GM23338 (cell line): ENCODE data around the gene ID4. TPM values are rescaled to one million over a fixed set of nuclear protein-coding genes. Genes with fewer than 3 reads are reported as not detected.
"Not testable (repeated sequence)": the region's sequence is repeated elsewhere in the genome, so short reads cannot be mapped to it uniquely, and the experiment has no call there.

Source experiments
- ATAC-seq: fragments of 200-7000 bp; cut with Tn5 transposase; 3 replicates; pipeline ENCODE4 v1.9.1; 2020
- DNase-seq: peaks from one replicate; pipeline ENCODE4 v3.0.0-alpha.2; 2015; ENCODE audit warnings: low spot score
- H2AFZ ChIP-seq: fragments of 200-600 bp; sonication (generic); 2 replicates; pipeline ENCODE4 v1.8.0; 2016; ENCODE audit warnings: antibody characterized with exemption, mild to moderate bottlenecking, moderate library complexity
- H3F3A ChIP-seq: fragments of 200-600 bp; sonication (generic); replicated peaks from 2 replicates; pipeline ENCODE4 v1.8.0; 2017; ENCODE audit warnings: antibody characterized with exemption, mixed run types, low read depth
- H3K27ac ChIP-seq: fragments of 200-600 bp; sonication (generic); 2 replicates; pipeline ENCODE4 v1.6.1; 2016; ENCODE audit warnings: low read depth
- H3K27me3 ChIP-seq: fragments of 200-600 bp; sonication (generic); 2 replicates; pipeline ENCODE4 v1.8.0; 2016; ENCODE audit warnings: mild to moderate bottlenecking, mixed run types, moderate library complexity; ENCODE audit not compliant: insufficient read depth
- H3K36me3 ChIP-seq: fragments of 200-600 bp; sonication (generic); 2 replicates; pipeline ENCODE4 v1.8.0; 2016; ENCODE audit warnings: mild to moderate bottlenecking; ENCODE audit not compliant: insufficient read depth
- H3K4me1 ChIP-seq: fragments of 200-600 bp; sonication (generic); 2 replicates; pipeline ENCODE4 v1.8.0; 2016; ENCODE audit warnings: mild to moderate bottlenecking, moderate library complexity; ENCODE audit not compliant: insufficient read depth
- H3K4me2 ChIP-seq: fragments of 200-600 bp; sonication (generic); 2 replicates; pipeline ENCODE4 v1.7.1; 2017; ENCODE audit warnings: mixed run types
- H3K4me3 ChIP-seq: fragments of 200-600 bp; sonication (generic); 2 replicates; pipeline ENCODE4 v1.6.1; 2016; ENCODE audit warnings: mixed run types
- H3K79me2 ChIP-seq: fragments of 200-600 bp; sonication (generic); replicated peaks from 2 replicates; pipeline ENCODE4 v1.8.0; 2017; ENCODE audit warnings: mild to moderate bottlenecking; ENCODE audit not compliant: insufficient read depth
- H3K9me2 ChIP-seq: fragments of 200-600 bp; sonication (generic); 2 replicates; pipeline ENCODE4 v1.8.0; 2017; ENCODE audit not compliant: insufficient read depth
- H4K20me1 ChIP-seq: fragments of 200-600 bp; sonication (generic); replicated peaks from 2 replicates; pipeline ENCODE4 v1.8.0; 2017; ENCODE audit warnings: mild to moderate bottlenecking; ENCODE audit not compliant: insufficient read depth
- H3K27ac Mint-ChIP-seq: 2 replicates; pipeline ENCODE4 v1.8.0; 2020; ENCODE audit warnings: inconsistent platforms, mild to moderate bottlenecking, moderate library complexity, mixed read lengths
- H3K27me3 Mint-ChIP-seq: 3 replicates; pipeline ENCODE4 v1.8.0; 2022; ENCODE audit warnings: low read depth, mild to moderate bottlenecking, moderate library complexity, mixed read lengths, inconsistent platforms; ENCODE audit not compliant: insufficient read depth, poor library complexity
- H3K36me3 Mint-ChIP-seq: 3 replicates; pipeline ENCODE4 v1.8.0; 2021; ENCODE audit warnings: low read depth, mild to moderate bottlenecking, inconsistent platforms, moderate library complexity, mixed read lengths
- H3K4me1 Mint-ChIP-seq: 3 replicates; pipeline ENCODE4 v1.8.0; 2020; ENCODE audit warnings: mild to moderate bottlenecking, inconsistent platforms, mixed read lengths
- H3K4me3 Mint-ChIP-seq: 3 replicates; pipeline ENCODE4 v1.8.0; 2021; ENCODE audit warnings: moderate library complexity, mild to moderate bottlenecking, inconsistent platforms, mixed read lengths
- H3K9me3 Mint-ChIP-seq: 3 replicates; pipeline ENCODE4 v1.8.0; 2020; ENCODE audit warnings: moderate library complexity, mild to moderate bottlenecking, inconsistent platforms, mixed read lengths
- EZH2 ChIP-seq: fragments of 200-600 bp; sonication (generic); IDR thresholded peaks from one replicate; pipeline ENCODE4 v1.8.0; 2017; ENCODE audit warnings: antibody characterized with exemption, mild to moderate bottlenecking, low read depth; ENCODE audit not compliant: unreplicated experiment
- EZH2phosphoT487 ChIP-seq: fragments of 200-600 bp; sonication (generic); IDR thresholded peaks from one replicate; pipeline ENCODE4 v1.8.1; 2018; ENCODE audit warnings: antibody characterized with exemption; ENCODE audit not compliant: unreplicated experiment
- JUNB ChIP-seq: IDR thresholded peaks from one replicate; pipeline ENCODE4 v1.6.1; 2016; ENCODE audit warnings: antibody characterized with exemption; ENCODE audit not compliant: unreplicated experiment
- NANOG ChIP-seq: IDR thresholded peaks from 2 replicates; pipeline ENCODE4 v1.6.1; 2016; ENCODE audit warnings: antibody characterized with exemption, borderline replicate concordance
- STAT1 ChIP-seq: IDR thresholded peaks from one replicate; pipeline ENCODE4 v1.6.1; 2016; ENCODE audit warnings: antibody characterized with exemption; ENCODE audit not compliant: unreplicated experiment
- polyA plus RNA-seq: library from polyadenylated mRNA; unstranded; fragments of >200 nt; fragmentation: Nextera tagmentation; extraction: Ambion mirVana; gene quantifications from 2 replicates; pipeline ENCODE4 v1.2.1, GENCODE V29; 2016
- total RNA-seq: library from RNA; depleted of rRNA; stranded (reverse); fragments of >200 nt; shearing (Covaris generic); gene quantifications from 2 replicates; pipeline ENCODE4 v1.2.3, GENCODE V29; 2014
- TF ChIP-seq, protein P1 (sequence below): IDR thresholded peaks from one replicate; pipeline ENCODE4 v1.6.1; 2018; ENCODE audit warnings: antibody characterized with exemption; ENCODE audit not compliant: unreplicated experiment
- TF ChIP-seq, protein P2 (sequence below): fragments of 250-450 bp; sonication (Bioruptor Pico); IDR thresholded peaks from 2 replicates; pipeline ENCODE4 v1.5.0; 2020; ENCODE audit warnings: mild to moderate bottlenecking, moderate library complexity

The ID4 gene
- total and polyA plus RNA-seq, 2 experiments from 2014 or later = 3.7 to 7.0 TPM

DNA sequence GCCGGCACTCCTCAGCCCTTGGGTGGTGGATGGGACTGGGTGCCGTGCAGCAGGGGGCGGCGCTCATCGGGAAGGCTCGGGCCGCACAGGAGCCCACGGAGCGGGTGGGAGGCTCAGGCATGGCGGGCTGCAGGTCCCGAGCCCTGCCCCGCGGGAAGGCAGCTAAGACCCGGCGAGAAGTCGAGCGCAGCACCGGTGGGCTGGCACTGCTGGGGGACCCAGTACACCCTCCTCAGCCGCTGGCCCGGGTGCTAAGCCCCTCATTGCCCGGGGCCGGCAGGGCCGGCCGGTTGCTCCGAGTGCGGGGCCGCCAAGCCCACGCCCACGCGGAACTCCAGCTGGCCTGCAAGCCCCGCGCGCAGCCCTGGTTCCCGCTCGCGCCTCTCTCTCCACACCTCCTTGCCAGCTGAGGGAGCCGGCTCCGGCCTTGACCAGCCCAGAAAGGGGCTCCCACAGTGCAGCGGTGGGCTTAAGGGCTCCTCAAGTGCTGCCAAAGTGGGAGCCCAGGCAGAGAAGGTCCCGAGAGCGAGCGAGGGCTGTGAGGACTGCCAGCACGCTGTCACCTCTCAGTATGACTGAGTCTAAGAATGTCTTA, 17.3 kb downstream of the ID4 start:
- not testable (repeated sequence) for H3K27me3 ChIP-seq, H4K20me1 ChIP-seq, ATAC-seq, H3K27me3 Mint-ChIP-seq, H3K36me3 ChIP-seq, H3K36me3 Mint-ChIP-seq, H3K4me3 ChIP-seq, H3K4me3 Mint-ChIP-seq, H3K27ac Mint-ChIP-seq, H3K27ac ChIP-seq, H3F3A ChIP-seq, H3K4me1 Mint-ChIP-seq, H3K9me3 Mint-ChIP-seq, H3K4me2 ChIP-seq, H3K4me1 ChIP-seq, DNase-seq, H3K9me2 ChIP-seq, H3K79me2 ChIP-seq, H2AFZ ChIP-seq

DNA sequence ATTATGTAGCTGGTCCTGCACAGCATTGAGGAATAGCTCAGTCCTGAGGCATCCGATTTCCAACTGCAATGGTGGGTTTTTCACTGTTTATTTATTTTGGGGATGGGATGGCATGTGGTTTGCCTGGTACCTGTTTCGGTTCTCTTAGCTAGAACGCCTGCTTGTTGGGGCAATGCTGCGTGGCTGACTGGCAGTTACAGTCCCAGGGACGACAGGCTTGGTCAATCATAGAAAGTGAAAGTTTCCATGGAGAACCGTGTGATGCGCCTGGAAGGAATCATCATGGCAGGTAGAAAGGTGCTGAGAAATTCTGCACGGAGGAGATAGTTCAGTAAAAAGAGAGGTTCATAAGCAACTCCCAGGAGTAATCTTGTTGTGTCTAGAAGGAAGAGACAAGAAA, 18.4 kb downstream of the ID4 start:
- H3K27me3 Mint-ChIP-seq = peaks cover 2% of the 10 kb centered on the region
- H3K4me3 Mint-ChIP-seq = no peak overlapping the region

DNA sequence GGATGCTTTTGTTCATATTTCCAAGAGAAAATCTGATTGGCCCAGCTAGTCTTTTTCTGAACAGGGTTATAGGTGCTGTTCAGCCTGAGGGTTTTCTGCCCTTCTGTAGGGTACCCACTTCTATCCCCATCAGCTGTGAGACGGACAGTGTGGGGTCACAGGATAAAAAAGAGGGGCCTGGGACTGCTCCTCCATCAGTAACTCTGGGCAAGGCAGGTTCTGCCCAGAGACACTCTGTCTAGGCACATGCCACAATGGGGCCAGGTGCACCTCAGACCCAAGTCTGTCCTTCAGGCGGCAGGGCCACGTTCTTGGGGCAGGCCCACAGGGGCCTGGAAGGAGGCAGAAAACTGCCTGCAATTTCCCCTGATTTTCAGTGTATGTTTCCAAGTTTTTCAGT, 20.0 kb downstream of the ID4 start:
- peaks cover 3% of the 10 kb centered on the region; the same call in 1 of the 3 replicates for H3K9me3 Mint-ChIP-seq
- Histone ChIP-seq H3F3A (no peaks in the 10 kb centered on the region), H3K27me3 (no peaks in the 10 kb centered on the region), H3K27ac (no peak overlapping the region), H3K9me2 (no peaks in the 10 kb centered on the region), H3K36me3 (no peaks in the 10 kb centered on the region), H3K4me3 (no peak overlapping the region), H3K4me2 (no peak overlapping the region), H4K20me1 (no peaks in the 10 kb centered on the region), H3K4me1 (no peaks in the 10 kb centered on the region), H3K79me2 (no peaks in the 10 kb centered on the region), H2AFZ (no peak overlapping the region)
- no peak overlapping the region for H3K4me3 Mint-ChIP-seq
- no peak for ATAC-seq
- H3K4me1 Mint-ChIP-seq = peaks cover 6% of the 10 kb centered on the region; the same call in 1 of the 3 replicates
- H3K27me3 Mint-ChIP-seq = peaks cover 2% of the 10 kb centered on the region
- H3K27ac Mint-ChIP-seq = no peak overlapping the region
- DNase-seq = no peak
- peaks cover 4% of the 10 kb centered on the region; the same call in 2 of the 3 replicates for H3K36me3 Mint-ChIP-seq
- TF ChIP-seq, protein P1, sequence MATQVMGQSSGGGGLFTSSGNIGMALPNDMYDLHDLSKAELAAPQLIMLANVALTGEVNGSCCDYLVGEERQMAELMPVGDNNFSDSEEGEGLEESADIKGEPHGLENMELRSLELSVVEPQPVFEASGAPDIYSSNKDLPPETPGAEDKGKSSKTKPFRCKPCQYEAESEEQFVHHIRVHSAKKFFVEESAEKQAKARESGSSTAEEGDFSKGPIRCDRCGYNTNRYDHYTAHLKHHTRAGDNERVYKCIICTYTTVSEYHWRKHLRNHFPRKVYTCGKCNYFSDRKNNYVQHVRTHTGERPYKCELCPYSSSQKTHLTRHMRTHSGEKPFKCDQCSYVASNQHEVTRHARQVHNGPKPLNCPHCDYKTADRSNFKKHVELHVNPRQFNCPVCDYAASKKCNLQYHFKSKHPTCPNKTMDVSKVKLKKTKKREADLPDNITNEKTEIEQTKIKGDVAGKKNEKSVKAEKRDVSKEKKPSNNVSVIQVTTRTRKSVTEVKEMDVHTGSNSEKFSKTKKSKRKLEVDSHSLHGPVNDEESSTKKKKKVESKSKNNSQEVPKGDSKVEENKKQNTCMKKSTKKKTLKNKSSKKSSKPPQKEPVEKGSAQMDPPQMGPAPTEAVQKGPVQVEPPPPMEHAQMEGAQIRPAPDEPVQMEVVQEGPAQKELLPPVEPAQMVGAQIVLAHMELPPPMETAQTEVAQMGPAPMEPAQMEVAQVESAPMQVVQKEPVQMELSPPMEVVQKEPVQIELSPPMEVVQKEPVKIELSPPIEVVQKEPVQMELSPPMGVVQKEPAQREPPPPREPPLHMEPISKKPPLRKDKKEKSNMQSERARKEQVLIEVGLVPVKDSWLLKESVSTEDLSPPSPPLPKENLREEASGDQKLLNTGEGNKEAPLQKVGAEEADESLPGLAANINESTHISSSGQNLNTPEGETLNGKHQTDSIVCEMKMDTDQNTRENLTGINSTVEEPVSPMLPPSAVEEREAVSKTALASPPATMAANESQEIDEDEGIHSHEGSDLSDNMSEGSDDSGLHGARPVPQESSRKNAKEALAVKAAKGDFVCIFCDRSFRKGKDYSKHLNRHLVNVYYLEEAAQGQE = no peak
- TF ChIP-seq JUNB = no peak
- no peak for TF ChIP-seq NANOG
- TF ChIP-seq, protein P2, sequence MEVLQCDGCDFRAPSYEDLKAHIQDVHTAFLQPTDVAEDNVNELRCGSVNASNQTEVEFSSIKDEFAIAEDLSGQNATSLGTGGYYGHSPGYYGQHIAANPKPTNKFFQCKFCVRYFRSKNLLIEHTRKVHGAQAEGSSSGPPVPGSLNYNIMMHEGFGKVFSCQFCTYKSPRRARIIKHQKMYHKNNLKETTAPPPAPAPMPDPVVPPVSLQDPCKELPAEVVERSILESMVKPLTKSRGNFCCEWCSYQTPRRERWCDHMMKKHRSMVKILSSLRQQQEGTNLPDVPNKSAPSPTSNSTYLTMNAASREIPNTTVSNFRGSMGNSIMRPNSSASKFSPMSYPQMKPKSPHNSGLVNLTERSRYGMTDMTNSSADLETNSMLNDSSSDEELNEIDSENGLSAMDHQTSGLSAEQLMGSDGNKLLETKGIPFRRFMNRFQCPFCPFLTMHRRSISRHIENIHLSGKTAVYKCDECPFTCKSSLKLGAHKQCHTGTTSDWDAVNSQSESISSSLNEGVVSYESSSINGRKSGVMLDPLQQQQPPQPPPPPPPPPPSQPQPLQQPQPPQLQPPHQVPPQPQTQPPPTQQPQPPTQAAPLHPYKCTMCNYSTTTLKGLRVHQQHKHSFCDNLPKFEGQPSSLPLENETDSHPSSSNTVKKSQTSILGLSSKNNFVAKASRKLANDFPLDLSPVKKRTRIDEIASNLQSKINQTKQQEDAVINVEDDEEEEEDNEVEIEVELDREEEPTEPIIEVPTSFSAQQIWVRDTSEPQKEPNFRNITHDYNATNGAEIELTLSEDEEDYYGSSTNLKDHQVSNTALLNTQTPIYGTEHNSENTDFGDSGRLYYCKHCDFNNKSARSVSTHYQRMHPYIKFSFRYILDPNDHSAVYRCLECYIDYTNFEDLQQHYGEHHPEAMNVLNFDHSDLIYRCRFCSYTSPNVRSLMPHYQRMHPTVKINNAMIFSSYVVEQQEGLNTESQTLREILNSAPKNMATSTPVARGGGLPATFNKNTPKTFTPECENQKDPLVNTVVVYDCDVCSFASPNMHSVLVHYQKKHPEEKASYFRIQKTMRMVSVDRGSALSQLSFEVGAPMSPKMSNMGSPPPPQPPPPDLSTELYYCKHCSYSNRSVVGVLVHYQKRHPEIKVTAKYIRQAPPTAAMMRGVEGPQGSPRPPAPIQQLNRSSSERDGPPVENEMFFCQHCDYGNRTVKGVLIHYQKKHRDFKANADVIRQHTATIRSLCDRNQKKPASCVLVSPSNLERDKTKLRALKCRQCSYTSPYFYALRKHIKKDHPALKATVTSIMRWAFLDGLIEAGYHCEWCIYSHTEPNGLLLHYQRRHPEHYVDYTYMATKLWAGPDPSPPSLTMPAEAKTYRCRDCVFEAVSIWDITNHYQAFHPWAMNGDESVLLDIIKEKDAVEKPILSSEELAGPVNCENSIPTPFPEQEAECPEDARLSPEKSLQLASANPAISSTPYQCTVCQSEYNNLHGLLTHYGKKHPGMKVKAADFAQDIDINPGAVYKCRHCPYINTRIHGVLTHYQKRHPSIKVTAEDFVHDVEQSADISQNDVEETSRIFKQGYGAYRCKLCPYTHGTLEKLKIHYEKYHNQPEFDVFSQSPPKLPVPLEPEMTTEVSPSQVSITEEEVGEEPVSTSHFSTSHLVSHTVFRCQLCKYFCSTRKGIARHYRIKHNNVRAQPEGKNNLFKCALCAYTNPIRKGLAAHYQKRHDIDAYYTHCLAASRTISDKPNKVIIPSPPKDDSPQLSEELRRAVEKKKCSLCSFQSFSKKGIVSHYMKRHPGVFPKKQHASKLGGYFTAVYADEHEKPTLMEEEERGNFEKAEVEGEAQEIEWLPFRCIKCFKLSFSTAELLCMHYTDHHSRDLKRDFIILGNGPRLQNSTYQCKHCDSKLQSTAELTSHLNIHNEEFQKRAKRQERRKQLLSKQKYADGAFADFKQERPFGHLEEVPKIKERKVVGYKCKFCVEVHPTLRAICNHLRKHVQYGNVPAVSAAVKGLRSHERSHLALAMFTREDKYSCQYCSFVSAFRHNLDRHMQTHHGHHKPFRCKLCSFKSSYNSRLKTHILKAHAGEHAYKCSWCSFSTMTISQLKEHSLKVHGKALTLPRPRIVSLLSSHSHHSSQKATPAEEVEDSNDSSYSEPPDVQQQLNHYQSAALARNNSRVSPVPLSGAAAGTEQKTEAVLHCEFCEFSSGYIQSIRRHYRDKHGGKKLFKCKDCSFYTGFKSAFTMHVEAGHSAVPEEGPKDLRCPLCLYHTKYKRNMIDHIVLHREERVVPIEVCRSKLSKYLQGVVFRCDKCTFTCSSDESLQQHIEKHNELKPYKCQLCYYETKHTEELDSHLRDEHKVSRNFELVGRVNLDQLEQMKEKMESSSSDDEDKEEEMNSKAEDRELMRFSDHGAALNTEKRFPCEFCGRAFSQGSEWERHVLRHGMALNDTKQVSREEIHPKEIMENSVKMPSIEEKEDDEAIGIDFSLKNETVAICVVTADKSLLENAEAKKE (CRISPR knock-in tag) = no peak
- no peak for TF ChIP-seq EZH2phosphoT487
- no peak for TF ChIP-seq EZH2
- no peak for TF ChIP-seq STAT1

More for the DNA sequence above, 18.4 kb downstream of the ID4 start:
- H2AFZ ChIP-seq = no peak overlapping the region
- no peak for TF ChIP-seq JUNB
- Mint-ChIP-seq H3K27ac (no peak overlapping the region), H3K4me1 (peaks cover 14% of the 10 kb centered on the region), H3K9me3 (peaks cover 3% of the 10 kb centered on the region; the same call in 1 of the 3 replicates), H3K36me3 (peaks cover 4% of the 10 kb centered on the region; the same call in 2 of the 3 replicates)
- H3K79me2 ChIP-seq = no peaks in the 10 kb centered on the region
- H3K4me3 ChIP-seq = no peak overlapping the region
- H3K9me2 ChIP-seq = no peaks in the 10 kb centered on the region
- H3F3A ChIP-seq = no peaks in the 10 kb centered on the region
- H3K27ac ChIP-seq = no peak overlapping the region
- DNase-seq (no peak), ATAC-seq (no peak)
- H4K20me1 ChIP-seq = no peaks in the 10 kb centered on the region
- no peak overlapping the region for H3K4me2 ChIP-seq
- H3K4me1 ChIP-seq = 0 out of 2 replicates have a peak, but pooled peaks cover 8% of the 10 kb centered on the region
- no peaks in the 10 kb centered on the region for H3K27me3 ChIP-seq
- H3K36me3 ChIP-seq = no peaks in the 10 kb centered on the region
